ENCODE measurements around the gene GNAI3. TPM values are rescaled to one million over a fixed set of nuclear protein-coding genes. Genes with fewer than 3 reads are reported as not detected.

The GNAI3 gene
- total and polyA plus RNA-seq, 8 donors: 1.1 to 3.9 (median 2.8) TPM

DNA sequence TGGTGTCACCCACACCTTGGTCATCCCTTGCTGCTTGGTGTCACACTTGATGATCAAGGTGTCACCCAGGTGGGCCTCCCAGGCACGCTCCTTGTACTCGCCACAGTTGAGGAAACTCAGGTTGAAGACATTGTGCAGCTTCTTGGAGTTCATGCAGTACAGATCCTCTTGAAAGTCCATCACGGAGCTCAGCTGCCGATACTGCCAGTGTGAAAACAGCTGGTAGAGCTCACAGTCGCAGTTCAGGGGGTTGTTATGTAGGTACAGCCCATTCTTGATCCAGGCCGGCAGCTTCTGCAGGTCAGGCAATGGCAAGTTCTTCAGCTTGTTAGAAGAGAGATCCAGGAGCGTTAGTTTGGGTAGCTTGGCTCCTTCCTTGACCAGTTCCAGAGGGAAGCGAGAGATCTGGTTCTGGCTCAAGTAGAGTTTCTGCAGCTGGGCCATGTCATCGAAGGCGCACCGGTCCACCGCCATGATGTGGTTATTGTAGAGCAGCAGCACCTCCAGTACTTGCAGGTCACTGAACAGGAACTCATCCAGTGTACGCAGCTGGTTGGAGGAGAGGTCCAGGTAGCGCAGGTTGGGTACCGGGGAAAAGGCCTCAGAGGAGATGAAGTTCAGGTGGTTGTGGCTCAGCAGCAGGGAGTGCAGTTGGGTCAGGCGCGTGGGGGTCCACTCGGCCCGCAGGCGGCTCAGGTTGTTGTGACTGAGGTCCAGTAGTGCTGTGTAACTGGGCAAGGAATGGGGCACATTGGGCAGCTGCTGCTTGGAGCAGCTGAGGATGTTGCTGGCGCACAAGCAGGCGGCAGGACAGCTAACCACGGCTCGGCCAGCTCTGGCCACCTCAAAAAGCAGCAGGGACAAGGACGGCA, 40.2 kb upstream of the GNAI3 start:
- Histone ChIP-seq H3K9me3 (no peaks in the 10 kb centered on the region), H3K27ac (no peak overlapping the region), H3K4me3 (peak overlapping the region in 2 of 4 donors; percentile 81 to 85), H3K36me3 (no peaks in the 10 kb centered on the region), H3K27me3 (no peaks in the 10 kb centered on the region), H3K4me1 (peaks cover 0 to 3% (median 0%) of the 10 kb centered on the region in 3 donors)
- ATAC-seq (no peak), DNase-seq (no peak), FAIRE-seq (no peak)
- intact Hi-C loops (cut with DNase I): no loop called here
- WGBS, 2 donors: 82 to 84% methylated on average over 25 of the region's 25 CpGs
- TF ChIP-seq, protein P1, sequence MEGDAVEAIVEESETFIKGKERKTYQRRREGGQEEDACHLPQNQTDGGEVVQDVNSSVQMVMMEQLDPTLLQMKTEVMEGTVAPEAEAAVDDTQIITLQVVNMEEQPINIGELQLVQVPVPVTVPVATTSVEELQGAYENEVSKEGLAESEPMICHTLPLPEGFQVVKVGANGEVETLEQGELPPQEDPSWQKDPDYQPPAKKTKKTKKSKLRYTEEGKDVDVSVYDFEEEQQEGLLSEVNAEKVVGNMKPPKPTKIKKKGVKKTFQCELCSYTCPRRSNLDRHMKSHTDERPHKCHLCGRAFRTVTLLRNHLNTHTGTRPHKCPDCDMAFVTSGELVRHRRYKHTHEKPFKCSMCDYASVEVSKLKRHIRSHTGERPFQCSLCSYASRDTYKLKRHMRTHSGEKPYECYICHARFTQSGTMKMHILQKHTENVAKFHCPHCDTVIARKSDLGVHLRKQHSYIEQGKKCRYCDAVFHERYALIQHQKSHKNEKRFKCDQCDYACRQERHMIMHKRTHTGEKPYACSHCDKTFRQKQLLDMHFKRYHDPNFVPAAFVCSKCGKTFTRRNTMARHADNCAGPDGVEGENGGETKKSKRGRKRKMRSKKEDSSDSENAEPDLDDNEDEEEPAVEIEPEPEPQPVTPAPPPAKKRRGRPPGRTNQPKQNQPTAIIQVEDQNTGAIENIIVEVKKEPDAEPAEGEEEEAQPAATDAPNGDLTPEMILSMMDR (IDR thresholded peaks at IDR 0.05): no peak

DNA sequence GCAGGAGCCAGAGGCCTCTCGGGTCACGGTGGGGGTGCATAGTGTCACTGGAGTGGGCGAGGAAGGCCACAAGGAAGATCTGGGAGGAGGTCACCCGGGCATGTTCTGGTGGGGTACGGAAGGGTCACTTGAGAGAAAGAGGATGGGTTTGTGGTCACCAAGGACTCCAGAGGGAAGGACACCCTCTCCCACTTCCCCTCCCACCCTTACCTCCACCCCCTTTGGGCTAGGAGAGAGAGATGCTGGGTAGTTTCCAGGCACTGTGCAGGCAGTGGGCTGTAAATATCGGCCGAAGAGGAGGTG, 39.6 kb upstream of the GNAI3 start:
- H3K27me3 ChIP-seq: no peaks in the 10 kb centered on the region
- H3K4me3 ChIP-seq: peak overlapping the region; percentile 63 to 85 (median 82)
- TF ChIP-seq, protein P1 (IDR thresholded peaks at IDR 0.05): no peak
- no peaks in the 10 kb centered on the region for H3K36me3 ChIP-seq
- H3K4me1 ChIP-seq: peaks cover 0 to 3% (median 0%) of the 10 kb centered on the region in 3 donors
- 41% methylated on average over 7 of the region's 7 CpGs for WGBS, 2 donors
- H3K27ac ChIP-seq: no peak overlapping the region
- FAIRE-seq (no peak), ATAC-seq (no peak), DNase-seq (no peak)
- no peaks in the 10 kb centered on the region for H3K9me3 ChIP-seq
- intact Hi-C loops (cut with DNase I): no loop called here

DNA sequence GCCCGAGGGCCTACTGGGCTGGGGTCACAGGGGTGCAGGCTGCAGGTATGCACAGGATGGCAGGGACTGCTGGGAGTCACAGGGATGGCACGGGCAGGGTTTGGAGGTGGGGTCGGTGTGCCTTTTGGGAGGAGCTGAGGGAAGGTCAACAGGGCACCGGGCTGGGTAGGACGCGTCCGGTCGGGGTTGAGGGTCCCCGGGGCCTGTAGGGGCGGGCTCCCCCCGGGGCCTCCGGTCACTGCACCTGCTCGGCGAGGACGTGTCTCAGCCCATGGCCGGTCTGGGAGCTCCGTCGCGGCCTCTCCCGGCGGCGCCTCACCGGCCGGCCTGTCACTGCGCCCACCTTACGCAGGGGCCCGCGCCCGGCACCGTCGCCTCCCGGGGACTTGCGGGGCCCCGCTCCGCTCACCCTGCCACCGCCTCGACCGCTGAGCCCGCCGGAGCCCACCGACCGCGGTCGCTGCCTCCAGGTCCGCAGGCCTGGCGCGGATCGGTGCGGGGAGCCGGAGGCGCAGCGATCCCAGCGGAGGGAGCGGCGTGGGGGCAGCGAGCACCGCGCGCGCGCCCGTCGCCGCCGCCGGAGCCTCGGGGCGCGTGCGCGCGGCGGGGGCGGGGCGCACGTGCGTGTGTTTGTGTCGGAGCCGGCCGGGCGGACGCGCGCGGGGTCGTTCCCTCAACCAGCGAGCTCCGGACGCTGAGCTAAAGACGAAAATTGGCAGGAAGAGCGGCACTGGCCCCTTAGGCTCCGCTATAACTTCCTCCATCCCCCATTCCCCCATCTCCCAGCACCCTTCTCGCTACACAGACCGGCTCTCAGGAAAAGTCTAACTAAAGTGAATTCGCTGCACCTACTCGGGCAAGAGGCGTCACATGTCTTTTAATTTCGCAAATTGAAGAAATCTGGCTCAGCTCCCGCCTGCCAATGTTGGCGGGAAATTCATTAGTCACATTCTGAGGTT, 39.0 kb upstream of the GNAI3 start, which contains the start of gene AMIGO1:
AMIGO1 (minus strand) TSS at position 552 of the 959 bp plus-strand sequence. CDS start 815 bp downstream, outside the sequence.
- TF ChIP-seq, protein P1 (IDR thresholded peaks at IDR 0.05): no peak
- WGBS, 2 donors: 0 to 1% methylated on average over 63 to 100 of the region's 100 CpGs
- H3K27ac ChIP-seq: peak within 1 kb of the TSS in 1 of 4 donors; percentile 17

DNA sequence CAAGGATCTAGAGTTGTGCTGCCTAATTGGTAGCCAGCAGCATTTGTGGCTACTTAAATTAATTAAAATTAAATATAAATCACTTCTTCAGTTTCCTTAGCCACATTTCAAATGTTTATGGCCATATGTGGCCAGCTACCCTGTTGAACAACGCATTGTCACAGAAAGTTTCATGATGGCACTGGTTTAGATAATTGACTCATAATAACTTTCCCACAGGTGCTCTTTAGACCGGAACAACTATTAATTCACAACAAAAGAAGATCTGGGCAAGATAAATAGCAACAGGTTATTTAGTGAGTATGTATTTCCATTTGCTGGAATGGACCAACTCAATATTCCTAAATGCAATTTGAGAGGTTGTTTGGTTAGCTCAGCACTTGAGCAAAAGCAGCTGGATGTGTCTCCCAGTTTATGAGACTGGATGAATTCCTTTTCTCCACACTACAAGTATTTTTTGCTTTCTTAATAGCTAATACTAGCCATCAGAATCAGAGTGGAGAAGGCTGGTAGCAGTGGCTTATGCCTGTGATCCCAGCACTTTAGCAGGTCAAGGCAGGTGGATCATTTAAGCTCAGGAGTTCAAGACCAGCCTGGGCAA, 35.2 kb upstream of the GNAI3 start:
- FAIRE-seq: no peak
- no peak for DNase-seq

More for the DNA sequence above, 39.0 kb upstream of the GNAI3 start, which contains the start of gene AMIGO1:
- FAIRE-seq (no peak), DNase-seq (peak; percentile 44 to 81 (median 56)), ATAC-seq (peak; percentile 90 to 95 (median 94))
- Histone ChIP-seq H3K9me3 (no peaks in the 10 kb centered on the region), H3K4me3 (peak within 1 kb of the TSS; percentile 63 to 85 (median 82)), H3K36me3 (no peaks in the 10 kb centered on the region), H3K27me3 (no peaks in the 10 kb centered on the region), H3K4me1 (peaks cover 0 to 3% (median 0%) of the 10 kb centered on the region in 3 donors)
- intact Hi-C loops (cut with DNase I): no loop called here

More for the DNA sequence above, 35.2 kb upstream of the GNAI3 start:
- Histone ChIP-seq H3K36me3 (no peaks in the 10 kb centered on the region), H3K4me3 (no peak overlapping the region), H3K9me3 (no peaks in the 10 kb centered on the region), H3K27me3 (no peaks in the 10 kb centered on the region), H3K4me1 (peaks cover 0 to 3% (median 0%) of the 10 kb centered on the region in 3 donors), H3K27ac (no peak overlapping the region)
- WGBS, 2 donors: 79 to 80% methylated on average over 2 of the region's 2 CpGs
- TF ChIP-seq, protein P1 (IDR thresholded peaks at IDR 0.05): no peak
- ATAC-seq: no peak
- intact Hi-C loops (cut with DNase I): no loop called here

All from pancreas (tissue), 10 donors.